K562 (cell line): ENCODE data around the gene PLCB1. TPM values are rescaled to one million over a fixed set of nuclear protein-coding genes. Genes with fewer than 3 reads are reported as not detected.

Source experiments
- ATAC-seq: fragments of 200-7000 bp; cut with Tn5 transposase; 3 replicates; pipeline ENCODE4 v1.9.1; 2020; ENCODE audit warnings: moderate library complexity
- BruUV-seq: library from RNA; stranded (reverse); fragments of 400-500 nt; replicated peaks from 2 replicates; lab custom pipeline; 2021; lab: Mats Ljungman, UMichigan
- CTCF ChIA-PET: fragments of 300-600 bp; formaldehyde crosslinking; extraction: SDS; loops from one replicate; lab custom pipeline; 2021; ENCODE audit warnings: low intra/inter-chr PET ratio; lab: Yijun Ruan, JAX
- POLR2A ChIA-PET: fragments of 300-600, 350-650 bp; sonication (Branson Sonifier 250); formaldehyde crosslinking; extraction: SDS; loops from one replicate; lab custom pipeline; 2021; ENCODE audit warnings: antibody characterized with exemption, inconsistent platforms; lab: Yijun Ruan, JAX
- DNase-seq, 4 experiments: peaks; one replicate each; pipeline versions ENCODE4 v3.0.0 to v3.0.0-alpha.2; 2011 to 2018; ENCODE audit warnings: low spot score in 3 of 4, mixed read lengths in 3 of 4; ENCODE audit errors: extremely low read depth in 1 of 4
- FAIRE-seq: peaks from 2 replicates; lab custom pipeline; 2011; peaks lifted over from hg19 to GRCh38; lab: Jason Lieb, UNC
- H2AFZ ChIP-seq: 2 replicates; pipeline ENCODE4 v1.6.0; 2011; ENCODE audit warnings: low read depth, low read length, control low read depth, inconsistent platforms
- H3K27ac ChIP-seq: fragments of 200-600 bp; 3 replicates; pipeline ENCODE4 v1.8.0; 2011; ENCODE audit warnings: low read depth, mild to moderate bottlenecking, control low read depth, inconsistent platforms, low read length, moderate library complexity, mixed read lengths; ENCODE audit errors: extremely low read depth
- H3K27me3 ChIP-seq, 2 experiments: fragments of 300-600 bp in 1 of 2; 2 replicates in 1 of 2; 3 replicates in 1 of 2; pipeline versions ENCODE4 v1.6.0 to v1.8.0; 2011; ENCODE audit warnings: inconsistent platforms in 2 of 2, low read length in 2 of 2, mild to moderate bottlenecking in 1 of 2, mixed read lengths in 1 of 2, moderate library complexity in 1 of 2; ENCODE audit not compliant: control insufficient read depth in 2 of 2, insufficient read depth in 2 of 2
- H3K36me3 ChIP-seq: fragments of 300-600 bp; 3 replicates; pipeline ENCODE4 v1.8.0; 2011; ENCODE audit warnings: mild to moderate bottlenecking, low read length, inconsistent platforms; ENCODE audit not compliant: control insufficient read depth, insufficient read depth
- H3K4me1 ChIP-seq, 2 experiments: fragments of 200-600 bp in 1 of 2; replicated peaks in 1 of 2; 2 replicates in 1 of 2; 3 replicates in 1 of 2; pipeline versions ENCODE4 v1.5.1 to v1.8.0; 2011; ENCODE audit warnings: inconsistent platforms in 2 of 2, low read length in 2 of 2, mild to moderate bottlenecking in 1 of 2, mixed read lengths in 1 of 2, moderate library complexity in 1 of 2; ENCODE audit not compliant: control insufficient read depth in 2 of 2, insufficient read depth in 2 of 2
- H3K4me2 ChIP-seq: 2 replicates; pipeline ENCODE4 v1.6.1; 2011; ENCODE audit warnings: low read length, control low read depth, inconsistent platforms, mixed read lengths; ENCODE audit not compliant: insufficient read depth
- H3K4me3 ChIP-seq: fragments of 200-600 bp; sonication (generic), shearing (Covaris generic); 2 replicates; pipeline ENCODE4 v1.5.1; 2016; ENCODE audit warnings: control low read depth, inconsistent platforms
- H3K79me2 ChIP-seq: fragments of 200-600 bp; 3 replicates; pipeline ENCODE4 v1.8.0; 2011; ENCODE audit warnings: low read length, inconsistent platforms; ENCODE audit not compliant: control insufficient read depth, insufficient read depth
- H3K9ac ChIP-seq, 2 experiments: 2 replicates each; pipeline versions ENCODE4 v1.6.0 to v1.6.1; 2011; ENCODE audit warnings: low read depth in 2 of 2, low read length in 2 of 2, control low read depth in 1 of 2, inconsistent platforms in 1 of 2, mild to moderate bottlenecking in 1 of 2, mixed read lengths in 1 of 2; ENCODE audit not compliant: insufficient read depth in 1 of 2
- H3K9me1 ChIP-seq: one replicate; pipeline ENCODE4 v1.6.0; 2011; ENCODE audit warnings: inconsistent platforms, mild to moderate bottlenecking, low read length, moderate library complexity; ENCODE audit not compliant: control insufficient read depth, insufficient read depth
- H3K9me3 ChIP-seq: replicated peaks from 2 replicates; pipeline ENCODE4 v1.5.1; 2011; ENCODE audit warnings: low read depth, low read length, inconsistent platforms; ENCODE audit not compliant: control insufficient read depth, insufficient read depth
- H4K20me1 ChIP-seq: replicated peaks from 2 replicates; pipeline ENCODE4 v1.6.1; 2011; ENCODE audit warnings: low read length, inconsistent platforms, mixed read lengths; ENCODE audit not compliant: control insufficient read depth, insufficient read depth
- SP1 ChIP-seq: sonication (generic); formaldehyde crosslinking; IDR thresholded peaks from 2 replicates; pipeline ENCODE4 v1.8.1; 2022; ENCODE audit warnings: mild to moderate bottlenecking, missing genetic modification reagents
- TFAM ChIP-seq: fragments of 250-450 bp; sonication (Bioruptor Pico); conservative IDR thresholded peaks from 2 replicates; pipeline ENCODE4 v1.5.0; 2021; ENCODE audit warnings: mild to moderate bottlenecking, moderate library complexity
- THAP12 ChIP-seq: fragments of 250-450 bp; sonication (Bioruptor Pico); IDR thresholded peaks from 2 replicates; pipeline ENCODE4 v1.9.0; 2021; ENCODE audit warnings: mild to moderate bottlenecking, inconsistent platforms
- WGBS: fragments of 100-300 bp; shearing (Covaris generic); methylation state at CpG from one replicate; pipeline ENCODE4 v1.1.6; 2016; ENCODE audit warnings: low coverage, mixed read lengths; ENCODE audit not compliant: insufficient coverage; ENCODE audit errors: missing lambda C conversion rate; 5-methylcytosine and 5-hydroxymethylcytosine counted together
- in situ Hi-C: fragments of 300-500 bp; cut with MboI; formaldehyde crosslinking; loops from 4 replicates; pipeline ENCODE4 v1.15.0; 2018; ENCODE audit warnings: inconsistent platforms, mixed read lengths
- intact Hi-C: fragments of 100-400 bp; cut with micrococcal nuclease; formaldehyde crosslinking; loops from 2 replicates; pipeline ENCODE4 v1.14.2; 2022
- polyA plus RNA-seq, 8 experiments: library from polyadenylated mRNA; depleted of rRNA in 4 of 8; stranded (reverse) in 5 of 8; unstranded in 3 of 8; fragments of >200 nt; fragmentation: Nextera tagmentation in 2 of 8; fragmentation: Illumina TruSeq in 1 of 8; extraction: Ambion mirVana in 2 of 8; extraction: Trizol in 1 of 8; gene quantifications; 2 replicates each; pipeline versions ENCODE4 v1.2.1 to v1.2.3, GENCODE V29; 2011 to 2014; ENCODE audit warnings: inconsistent platforms in 1 of 8, missing spikeins in 1 of 8
- total RNA-seq, 7 experiments: library from RNA; depleted of rRNA in 6 of 7; stranded (reverse); fragments of >200 nt in 6 of 7; fragmentation: Illumina TruSeq in 2 of 7; extraction: Trizol in 2 of 7; gene quantifications; 2 replicates each; pipeline versions ENCODE4 v1.2.1 to v1.2.3, GENCODE V29; 2011 to 2021; ENCODE audit warnings: low replicate concordance in 1 of 7

PLCB1 gene
- total and polyA plus RNA-seq, 9 of the 15 experiments (the other 6 are each of a cell fraction or from before 2014, with no cell fraction given) = 0.34 to 3.1 (median 1.3) TPM

- Histone ChIP-seq H3K36me3 (no peaks in the 10 kb centered on the region), H4K20me1 (no peaks in the 10 kb centered on the region), H3K27ac (no peak overlapping the region), H3K9me3 (no peaks in the 10 kb centered on the region), H3K4me2 (no peak overlapping the region), H2AFZ (no peak overlapping the region), H3K9ac (no peak overlapping the region), H3K9me1 (no peaks in the 10 kb centered on the region), H3K27me3 (no peaks in the 10 kb centered on the region), H3K79me2 (no peaks in the 10 kb centered on the region), H3K4me3 (no peak overlapping the region), H3K4me1 (no peaks in the 10 kb centered on the region)
- TF ChIP-seq SP1 (CRISPR knock-in tag) (no peak), THAP12 (no peak), TFAM (no peak)
- ATAC-seq = no peak
- BruUV-seq = no TSS peak
- intact Hi-C loops = no loop called here
- CTCF ChIA-PET = no interaction called here
- POLR2A ChIA-PET = interaction anchor here (0.6 kb wide), 1 partner anchor 887 kb away, joined by 3 read pairs; no protein-coding TSS in a partner anchor
- in situ Hi-C loops = no loop called here
- 0% methylated on average over 1 of the region's 2 CpGs for WGBS
- no peak for DNase-seq
- no peak for FAIRE-seq
Observed at GRCh38 chr20:8187740-8188139, 55.7 kb downstream of the PLCB1 start.
